ENCODE measurements around the gene DOCK10.
A peak's percentile ranks its signal among the peaks of the same experiment; 100 is the strongest.

The DOCK10 gene

GRCh38 chr2:224894356-224894755 is 147.9 kb downstream of the DOCK10 start:
- H3K4me3 Mint-ChIP-seq = peak overlapping the region; percentile 70
- no peaks in the 10 kb centered on the region for H3K9me3 Mint-ChIP-seq (ENCODE audit: low read depth)
- peaks cover 26% of the 10 kb centered on the region for H3K36me3 Mint-ChIP-seq
- peaks cover 61% of the 10 kb centered on the region for H3K4me1 Mint-ChIP-seq (ENCODE audit: low read depth)
- H3K27me3 Mint-ChIP-seq = no peaks in the 10 kb centered on the region
- H3K27ac Mint-ChIP-seq = peak overlapping the region; percentile 94

- H3K36me3 Mint-ChIP-seq = peaks cover 26% of the 10 kb centered on the region
- no peaks in the 10 kb centered on the region for H3K9me3 Mint-ChIP-seq (ENCODE audit: low read depth)
- H3K27me3 Mint-ChIP-seq = no peaks in the 10 kb centered on the region
- H3K27ac Mint-ChIP-seq = peak overlapping the region; percentile 94
- H3K4me3 Mint-ChIP-seq = peak overlapping the region; percentile 70
- peaks cover 61% of the 10 kb centered on the region for H3K4me1 Mint-ChIP-seq (ENCODE audit: low read depth)
Observed at GRCh38 chr2:224893848-224894247, 148.4 kb downstream of the DOCK10 start.

- H3K4me1 Mint-ChIP-seq (ENCODE audit: low read depth) = peaks cover 60% of the 10 kb centered on the region
- peaks cover 33% of the 10 kb centered on the region for H3K36me3 Mint-ChIP-seq
Observed at GRCh38 chr2:224892574-224893204, 149.6 kb downstream of the DOCK10 start.

DNA sequence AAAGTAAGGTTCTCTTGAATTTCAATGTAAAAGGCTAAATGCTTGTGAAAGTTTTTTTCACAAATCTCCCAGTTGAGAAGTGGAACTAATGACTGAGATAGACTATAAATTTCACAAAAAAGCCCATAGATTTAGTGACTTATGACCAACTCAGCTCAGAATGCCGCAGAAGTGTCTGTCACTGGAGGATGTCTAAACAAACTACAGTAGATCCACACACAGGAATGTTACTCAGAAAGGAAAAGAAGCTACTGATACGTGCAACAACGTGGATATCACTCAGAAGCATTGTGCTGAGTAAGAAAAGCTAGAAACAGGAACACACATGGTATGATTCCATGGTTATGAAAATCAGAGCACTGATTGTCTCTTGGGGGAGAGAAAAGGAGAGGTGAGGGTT is 151.9 kb downstream of the DOCK10 start:
- Mint-ChIP-seq H3K27me3 (no peaks in the 10 kb centered on the region), H3K4me3 (no peak overlapping the region), H3K36me3 (peaks cover 34% of the 10 kb centered on the region), H3K9me3 (ENCODE audit: low read depth) (no peaks in the 10 kb centered on the region), H3K4me1 (ENCODE audit: low read depth) (peaks cover 63% of the 10 kb centered on the region), H3K27ac (peak overlapping the region; percentile 55)

More at GRCh38 chr2:224892574-224893204, 149.6 kb downstream of the DOCK10 start:
- H3K27me3 Mint-ChIP-seq = no peaks in the 10 kb centered on the region
- H3K27ac Mint-ChIP-seq = peak overlapping the region; percentile 81
- H3K9me3 Mint-ChIP-seq (ENCODE audit: low read depth) = no peaks in the 10 kb centered on the region
- H3K4me3 Mint-ChIP-seq = no peak overlapping the region

- Mint-ChIP-seq H3K36me3 (peaks cover 33% of the 10 kb centered on the region), H3K27me3 (no peaks in the 10 kb centered on the region)
Observed at GRCh38 chr2:224887141-224887540, 155.1 kb downstream of the DOCK10 start.

GRCh38 chr2:224885836-224886547 is 156.3 kb downstream of the DOCK10 start:
- no peaks in the 10 kb centered on the region for H3K9me3 Mint-ChIP-seq (ENCODE audit: low read depth)
- H3K27ac Mint-ChIP-seq = peak overlapping the region; percentile 86
- H3K4me3 Mint-ChIP-seq = peak overlapping the region; percentile 15
- no peaks in the 10 kb centered on the region for H3K27me3 Mint-ChIP-seq
- peaks cover 40% of the 10 kb centered on the region for H3K36me3 Mint-ChIP-seq
- peaks cover 73% of the 10 kb centered on the region for H3K4me1 Mint-ChIP-seq (ENCODE audit: low read depth)

More at GRCh38 chr2:224887141-224887540, 155.1 kb downstream of the DOCK10 start:
- peak overlapping the region; percentile 86 for H3K27ac Mint-ChIP-seq
- no peak overlapping the region for H3K4me3 Mint-ChIP-seq
- H3K9me3 Mint-ChIP-seq (ENCODE audit: low read depth) = no peaks in the 10 kb centered on the region
- peaks cover 62% of the 10 kb centered on the region for H3K4me1 Mint-ChIP-seq (ENCODE audit: low read depth)

DNA sequence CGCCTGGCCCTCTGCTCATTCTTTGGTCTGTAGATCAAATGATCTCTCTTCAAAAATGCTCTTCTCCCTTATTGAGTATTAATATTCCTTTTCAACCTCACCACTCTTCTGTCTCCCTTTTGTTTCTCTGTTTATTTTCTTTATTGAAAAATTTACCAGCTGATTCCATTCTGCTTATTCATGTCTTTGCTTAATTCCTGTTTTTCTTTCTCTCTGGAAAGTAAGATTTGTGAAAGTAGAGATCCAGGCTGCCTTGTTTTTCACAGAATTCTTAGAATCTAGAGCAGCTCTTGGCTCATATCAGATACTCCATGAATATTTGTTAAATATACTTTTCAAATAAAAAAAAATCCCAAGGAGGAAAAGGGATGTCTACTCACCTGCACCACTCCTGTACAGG is 157.0 kb downstream of the DOCK10 start:
- H3K4me3 Mint-ChIP-seq = no peak overlapping the region
- peaks cover 69% of the 10 kb centered on the region for H3K4me1 Mint-ChIP-seq (ENCODE audit: low read depth)
- peaks cover 33% of the 10 kb centered on the region for H3K36me3 Mint-ChIP-seq
- H3K27ac Mint-ChIP-seq = peak overlapping the region; percentile 68
- no peaks in the 10 kb centered on the region for H3K9me3 Mint-ChIP-seq (ENCODE audit: low read depth)
- H3K27me3 Mint-ChIP-seq = no peaks in the 10 kb centered on the region

DNA sequence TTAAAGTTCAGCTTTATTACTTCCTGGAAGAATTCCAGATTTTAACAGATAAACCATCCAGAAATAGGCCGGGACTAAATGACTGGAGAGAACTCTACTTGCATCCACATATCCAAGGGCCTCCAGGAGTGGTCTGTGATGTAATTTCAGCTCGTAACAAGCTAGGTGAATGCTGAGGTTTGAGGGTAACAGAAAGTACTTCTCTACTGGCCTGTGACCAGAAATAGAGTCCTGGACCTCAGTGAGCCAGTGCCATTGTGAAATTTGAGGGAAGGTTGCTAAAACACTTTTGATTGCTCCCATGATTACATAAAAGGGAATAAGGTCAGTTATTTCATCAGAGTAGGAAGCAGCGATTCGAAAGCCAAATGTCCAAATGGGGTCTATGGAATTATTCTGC is 158.1 kb downstream of the DOCK10 start:
- no peaks in the 10 kb centered on the region for H3K9me3 Mint-ChIP-seq (ENCODE audit: low read depth)
- peak overlapping the region; percentile 80 for H3K27ac Mint-ChIP-seq
- no peak overlapping the region for H3K4me3 Mint-ChIP-seq
- no peaks in the 10 kb centered on the region for H3K27me3 Mint-ChIP-seq
- peaks cover 28% of the 10 kb centered on the region for H3K36me3 Mint-ChIP-seq
- peaks cover 61% of the 10 kb centered on the region for H3K4me1 Mint-ChIP-seq (ENCODE audit: low read depth)

DNA sequence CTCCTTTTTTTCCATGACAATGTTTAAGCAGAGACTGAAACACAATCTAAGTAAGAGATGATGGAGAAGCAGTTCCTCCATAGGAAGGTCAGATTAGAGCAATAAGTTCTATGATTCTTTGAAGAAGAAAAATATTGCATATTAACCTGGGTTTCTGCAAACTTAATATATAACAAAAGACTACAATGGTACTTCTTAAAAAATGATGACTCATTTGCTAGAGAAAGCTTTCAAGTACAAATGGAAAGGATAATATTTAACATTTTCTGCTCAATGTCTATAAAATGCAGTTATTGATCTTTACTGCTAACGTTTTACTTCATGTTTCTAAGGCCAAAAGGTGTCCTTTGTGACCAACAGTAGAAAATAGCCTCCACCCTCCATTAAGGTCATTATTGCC is 158.6 kb downstream of the DOCK10 start:
- peaks cover 27% of the 10 kb centered on the region for H3K36me3 Mint-ChIP-seq
- H3K4me3 Mint-ChIP-seq = no peak overlapping the region
- H3K9me3 Mint-ChIP-seq (ENCODE audit: low read depth) = no peaks in the 10 kb centered on the region
- peak overlapping the region; percentile 80 for H3K27ac Mint-ChIP-seq
- peaks cover 60% of the 10 kb centered on the region for H3K4me1 Mint-ChIP-seq (ENCODE audit: low read depth)
- H3K27me3 Mint-ChIP-seq = no peaks in the 10 kb centered on the region

GRCh38 chr2:224883172-224883516 is 159.1 kb downstream of the DOCK10 start:
- Mint-ChIP-seq H3K36me3 (peaks cover 22% of the 10 kb centered on the region), H3K4me3 (no peak overlapping the region), H3K9me3 (ENCODE audit: low read depth) (no peaks in the 10 kb centered on the region), H3K4me1 (ENCODE audit: low read depth) (peaks cover 58% of the 10 kb centered on the region), H3K27ac (peak overlapping the region; percentile 59), H3K27me3 (no peaks in the 10 kb centered on the region)

GRCh38 chr2:224882291-224883171 is 159.7 kb downstream of the DOCK10 start:
- Mint-ChIP-seq H3K27ac (peak overlapping the region; percentile 59), H3K27me3 (no peaks in the 10 kb centered on the region), H3K9me3 (ENCODE audit: low read depth) (no peaks in the 10 kb centered on the region), H3K4me3 (no peak overlapping the region), H3K36me3 (peaks cover 23% of the 10 kb centered on the region), H3K4me1 (ENCODE audit: low read depth) (peaks cover 54% of the 10 kb centered on the region)

DNA sequence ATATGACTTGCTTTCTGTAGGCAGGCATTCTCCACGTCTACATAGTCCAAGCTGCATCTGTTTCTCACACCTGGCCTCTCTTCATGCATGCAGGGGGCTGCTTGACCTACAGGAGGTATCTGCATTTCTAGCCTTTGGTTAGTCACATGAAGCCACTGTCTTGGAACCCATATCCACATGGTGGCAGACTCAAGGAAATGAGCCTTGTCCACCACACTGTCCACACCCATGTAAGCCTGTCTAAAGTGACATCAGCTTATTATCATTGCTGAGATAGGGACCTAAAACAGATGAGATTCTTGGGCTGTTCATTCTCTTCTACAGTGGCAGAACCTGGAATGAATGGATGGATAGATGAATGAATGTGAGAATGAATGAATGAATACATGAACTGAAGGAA is 160.4 kb downstream of the DOCK10 start:
- peak overlapping the region; percentile 59 for H3K27ac Mint-ChIP-seq
- peaks cover 52% of the 10 kb centered on the region for H3K4me1 Mint-ChIP-seq (ENCODE audit: low read depth)

GRCh38 chr2:224876522-224876921 is 165.7 kb downstream of the DOCK10 start:
- no peaks in the 10 kb centered on the region for H3K27me3 Mint-ChIP-seq
- H3K27ac Mint-ChIP-seq = peak overlapping the region; percentile 84
- H3K36me3 Mint-ChIP-seq = peaks cover 21% of the 10 kb centered on the region
- no peak overlapping the region for H3K4me3 Mint-ChIP-seq
- peaks cover 26% of the 10 kb centered on the region for H3K4me1 Mint-ChIP-seq (ENCODE audit: low read depth)
- H3K9me3 Mint-ChIP-seq (ENCODE audit: low read depth) = no peaks in the 10 kb centered on the region

More for the DNA sequence above, 160.4 kb downstream of the DOCK10 start:
- peaks cover 23% of the 10 kb centered on the region for H3K36me3 Mint-ChIP-seq
- no peaks in the 10 kb centered on the region for H3K27me3 Mint-ChIP-seq
- no peaks in the 10 kb centered on the region for H3K9me3 Mint-ChIP-seq (ENCODE audit: low read depth)
- no peak overlapping the region for H3K4me3 Mint-ChIP-seq

DNA sequence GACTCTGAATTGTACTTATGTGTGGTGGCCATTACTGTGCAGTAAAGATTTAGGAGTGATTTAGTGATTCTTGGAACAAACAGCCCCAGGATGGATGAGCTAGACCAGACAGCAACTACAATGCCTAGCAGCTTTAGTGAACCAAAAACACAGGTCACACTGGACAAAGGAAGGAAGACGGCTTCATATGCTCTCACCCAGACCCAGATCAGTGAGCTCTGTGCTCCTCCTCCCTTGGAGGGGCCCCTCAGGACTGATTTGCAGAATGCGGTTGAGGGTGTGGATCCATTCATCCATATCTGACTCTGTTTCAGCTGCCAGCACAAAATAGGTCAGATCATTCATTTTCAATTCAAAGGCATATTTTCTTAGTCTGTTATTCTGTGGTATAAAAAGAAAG is 166.4 kb downstream of the DOCK10 start:
- Mint-ChIP-seq H3K36me3 (peaks cover 24% of the 10 kb centered on the region), H3K27ac (peak overlapping the region; percentile 84), H3K4me1 (ENCODE audit: low read depth) (peaks cover 23% of the 10 kb centered on the region), H3K4me3 (no peak overlapping the region), H3K27me3 (no peaks in the 10 kb centered on the region), H3K9me3 (ENCODE audit: low read depth) (peaks cover 4% of the 10 kb centered on the region)

GRCh38 chr2:224875153-224875552 is 167.1 kb downstream of the DOCK10 start:
- Mint-ChIP-seq H3K9me3 (ENCODE audit: low read depth) (peaks cover 4% of the 10 kb centered on the region), H3K4me3 (no peak overlapping the region), H3K36me3 (peaks cover 28% of the 10 kb centered on the region), H3K27me3 (no peaks in the 10 kb centered on the region), H3K27ac (peak overlapping the region; percentile 23), H3K4me1 (ENCODE audit: low read depth) (peaks cover 25% of the 10 kb centered on the region)

Data from activated naive CD8-positive, alpha-beta T cell (primary cell).